ENCODE measurements around the gene OSBPL10. TPM values are rescaled to one million over a fixed set of nuclear protein-coding genes. Genes with fewer than 3 reads are reported as not detected.

OSBPL10 gene
- total and polyA plus RNA-seq, 2 donors (not counting 1 experiment from before 2014, with no cell fraction given): 88.5 to 310 TPM

DNA sequence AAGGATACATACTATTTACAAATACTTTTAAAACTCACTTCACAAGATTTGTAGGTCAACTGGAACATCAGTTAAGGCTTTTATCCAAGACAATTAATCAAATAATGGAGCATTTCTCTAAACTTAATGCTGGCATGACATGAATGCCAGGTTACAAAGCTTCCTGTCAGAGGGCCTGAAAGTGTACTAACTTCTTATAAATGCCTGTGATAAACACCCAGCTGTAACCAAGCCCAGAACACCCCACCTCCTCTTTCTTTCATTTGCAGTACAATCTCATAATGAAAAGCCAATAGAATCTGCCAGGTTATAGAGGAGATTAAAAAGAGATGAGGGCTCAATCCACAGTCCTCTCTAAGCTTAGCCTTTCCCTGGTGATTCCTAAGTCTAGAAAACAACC lies 214.4 kb downstream of the OSBPL10 start:
- H3K4me2 ChIP-seq (replicated peaks; ENCODE audit: low read depth, low read length, poor library complexity, severe bottlenecking): no peak overlapping the region
- H3K79me2 ChIP-seq (ENCODE audit: control insufficient read depth, insufficient read depth, low read length): peaks cover 69% of the 10 kb centered on the region
- peaks cover 60% of the 10 kb centered on the region for H4K20me1 ChIP-seq (ENCODE audit: control insufficient read depth, insufficient read depth, low read length, poor library complexity, severe bottlenecking)
- H2AFZ ChIP-seq (ENCODE audit: insufficient read depth, low read depth, low read length, poor library complexity, severe bottlenecking): no peak overlapping the region
- H3K27ac ChIP-seq (ENCODE audit: low read length in 2 of 2): no peak overlapping the region
- Mint-ChIP-seq H3K9me3 (ENCODE audit: insufficient read depth) (no peaks in the 10 kb centered on the region), H3K4me1 (peaks cover 69% of the 10 kb centered on the region), H3K4me3 (no peak overlapping the region), H3K27me3 (no peaks in the 10 kb centered on the region), H3K27ac (peak overlapping the region; percentile 68)
- intact Hi-C loops (cut with micrococcal nuclease): no loop called here
- DNase-seq (no peak), ATAC-seq (ENCODE audit: low read depth) (no peak)
- no peak overlapping the region for H3K9ac ChIP-seq (ENCODE audit: low read length)
- no peak overlapping the region for H3K4me3 ChIP-seq (ENCODE audit: control extremely low read depth in 1 of 5, extremely low read depth in 1 of 5, insufficient read depth in 1 of 5, low read depth in 2 of 5, low read length in 4 of 5)
- H3K27me3 ChIP-seq (replicated peaks in 1 of 4; ENCODE audit: control extremely low read depth in 1 of 4, control insufficient read depth in 3 of 4, insufficient read depth in 4 of 4, low read length in 3 of 4): no peaks in the 10 kb centered on the region
- H3K4me1 ChIP-seq (ENCODE audit: control insufficient read depth in 2 of 2, insufficient read depth in 2 of 2, low read length in 2 of 2): peaks cover 0 to 9% of the 10 kb centered on the region in 2 donors
- H3K36me3 ChIP-seq (replicated peaks in 1 of 2; ENCODE audit: control extremely low read depth in 1 of 2, control insufficient read depth in 1 of 2, extremely low read depth in 1 of 2, insufficient read depth in 2 of 2, low read length in 1 of 2): peaks cover 4 to 32% of the 10 kb centered on the region in 2 experiments
- POLR2A ChIA-PET: interaction anchor here (0.6 to 0.7 kb wide), 3 partner anchors 11 to 233 kb away, joined by 4 to 7 read pairs (median 4); no protein-coding TSS in a partner anchor
- no peaks in the 10 kb centered on the region for H3K9me3 ChIP-seq (ENCODE audit: control extremely low read depth in 1 of 3, control insufficient read depth in 2 of 3, insufficient read depth in 1 of 3, low read length in 2 of 3)
- CTCF ChIA-PET: interaction anchor here (0.6 to 0.8 kb wide), 2 partner anchors 65 to 216 kb away, joined by 3 read pairs; no protein-coding TSS in a partner anchor
- TF ChIP-seq CTCF (IDR thresholded peaks at IDR 0.05): no peak
- TF ChIP-seq EZH2 (IDR thresholded peaks at IDR 0.05; ENCODE audit: borderline replicate concordance, insufficient read depth, low read depth, low read length, poor library complexity, severe bottlenecking): no peak

DNA sequence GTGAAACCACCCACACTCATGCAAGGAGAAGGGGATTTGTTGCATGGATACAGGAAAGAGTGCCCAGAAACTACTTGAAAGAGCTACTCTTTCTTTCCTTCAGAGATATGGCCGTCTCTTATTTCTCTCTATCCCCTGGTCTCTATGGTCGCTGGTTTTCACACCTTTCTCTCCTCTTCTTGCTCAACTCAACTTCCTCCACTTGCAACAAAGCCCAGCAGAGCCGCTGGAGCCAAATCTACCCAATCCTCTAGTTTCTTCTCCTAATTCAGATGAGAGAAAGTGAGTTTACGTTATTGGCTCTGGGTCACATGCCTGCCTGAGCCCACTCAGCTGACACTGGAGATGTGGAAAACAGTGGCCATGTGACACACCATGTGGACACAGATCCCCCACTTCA lies 215.2 kb downstream of the OSBPL10 start:
- DNase-seq (no peak), ATAC-seq (ENCODE audit: low read depth) (no peak)
- Mint-ChIP-seq H3K4me1 (peaks cover 68% of the 10 kb centered on the region), H3K4me3 (no peak overlapping the region), H3K27ac (peak overlapping the region; percentile 68), H3K9me3 (ENCODE audit: insufficient read depth) (no peaks in the 10 kb centered on the region), H3K27me3 (no peaks in the 10 kb centered on the region)
- intact Hi-C loops (cut with micrococcal nuclease): no loop called here
- peaks cover 67% of the 10 kb centered on the region for H3K79me2 ChIP-seq (ENCODE audit: control insufficient read depth, insufficient read depth, low read length)
- ChIA-PET CTCF (interaction anchor here (0.8 kb wide), 1 partner anchor 65 kb away, joined by 3 read pairs; no protein-coding TSS in a partner anchor), POLR2A (interaction anchor here (0.6 to 0.7 kb wide), 2 partner anchors 220 to 232 kb away, joined by 4 to 7 read pairs; no protein-coding TSS in a partner anchor)
- peaks cover 57% of the 10 kb centered on the region for H4K20me1 ChIP-seq (ENCODE audit: control insufficient read depth, insufficient read depth, low read length, poor library complexity, severe bottlenecking)
- H3K4me2 ChIP-seq (replicated peaks; ENCODE audit: low read depth, low read length, poor library complexity, severe bottlenecking): no peak overlapping the region
- TF ChIP-seq EZH2 (IDR thresholded peaks at IDR 0.05; ENCODE audit: borderline replicate concordance, insufficient read depth, low read depth, low read length, poor library complexity, severe bottlenecking) (no peak), CTCF (IDR thresholded peaks at IDR 0.05) (no peak)
- H2AFZ ChIP-seq (ENCODE audit: insufficient read depth, low read depth, low read length, poor library complexity, severe bottlenecking): no peak overlapping the region
- peaks cover 3 to 32% of the 10 kb centered on the region in 2 experiments for H3K36me3 ChIP-seq (replicated peaks in 1 of 2; ENCODE audit: control extremely low read depth in 1 of 2, control insufficient read depth in 1 of 2, extremely low read depth in 1 of 2, insufficient read depth in 2 of 2, low read length in 1 of 2)
- no peak overlapping the region for H3K27ac ChIP-seq (ENCODE audit: low read length in 2 of 2)
- no CpG with 5 or more reads among the region's 4 CpGs for WGBS (ENCODE audit: insufficient coverage)
- no peak overlapping the region for H3K4me3 ChIP-seq (ENCODE audit: control extremely low read depth in 1 of 5, extremely low read depth in 1 of 5, insufficient read depth in 1 of 5, low read depth in 2 of 5, low read length in 4 of 5)
- H3K9ac ChIP-seq (ENCODE audit: low read length): no peak overlapping the region
- peaks cover 0 to 9% of the 10 kb centered on the region in 2 donors for H3K4me1 ChIP-seq (ENCODE audit: control insufficient read depth in 2 of 2, insufficient read depth in 2 of 2, low read length in 2 of 2)
- no peaks in the 10 kb centered on the region for H3K27me3 ChIP-seq (replicated peaks in 1 of 4; ENCODE audit: control extremely low read depth in 1 of 4, control insufficient read depth in 3 of 4, insufficient read depth in 4 of 4, low read length in 3 of 4)
- no peaks in the 10 kb centered on the region for H3K9me3 ChIP-seq (ENCODE audit: control extremely low read depth in 1 of 3, control insufficient read depth in 2 of 3, insufficient read depth in 1 of 3, low read length in 2 of 3)

Data from B cell (primary cell).